WTC11 (cell line): ENCODE measurements around the gene PRKD1. TPM values are rescaled to one million over a fixed set of nuclear protein-coding genes. Genes with fewer than 3 reads are reported as not detected.

Source experiments
- ATAC-seq: fragments of 200-7000 bp; cut with Tn5 transposase; 2 replicates; pipeline ENCODE4 v1.10.0; 2021; ENCODE audit warnings: mild to moderate bottlenecking, moderate library complexity
- CTCF ChIA-PET: fragments of 300-600 bp; sonication (Branson Sonifier 250); formaldehyde crosslinking; loops from one replicate; lab custom pipeline; 2021; ENCODE audit warnings: antibody characterized with exemption; lab: Charles Lee
- POLR2A ChIA-PET: fragments of 350-600 bp; sonication (Branson Sonifier 250); formaldehyde crosslinking; loops from one replicate; lab custom pipeline; 2021; ENCODE audit warnings: antibody characterized with exemption; lab: Charles Lee
- DNase-seq: peaks from one replicate; pipeline ENCODE4 v3.0.0; 2021; ENCODE audit warnings: low spot score
- H3K27ac Mint-ChIP-seq: 2 replicates; pipeline ENCODE4 v1.8.0; 2021; ENCODE audit warnings: mixed read lengths
- H3K27me3 Mint-ChIP-seq: 2 replicates; pipeline ENCODE4 v1.8.0; 2021; ENCODE audit warnings: low read depth, mild to moderate bottlenecking, moderate library complexity, mixed read lengths
- H3K36me3 Mint-ChIP-seq: 2 replicates; pipeline ENCODE4 v1.8.0; 2021; ENCODE audit warnings: mixed read lengths
- H3K4me1 Mint-ChIP-seq: 2 replicates; pipeline ENCODE4 v1.8.0; 2022; ENCODE audit warnings: mixed read lengths
- H3K4me3 Mint-ChIP-seq: 2 replicates; pipeline ENCODE4 v1.8.0; 2021; ENCODE audit warnings: mild to moderate bottlenecking, moderate library complexity, mixed read lengths
- H3K9me3 Mint-ChIP-seq: 2 replicates; pipeline ENCODE4 v1.8.0; 2021; ENCODE audit warnings: mixed read lengths
- ATF6 ChIP-seq: sonication (generic); formaldehyde crosslinking; IDR thresholded peaks from 2 replicates; pipeline ENCODE4 v1.8.1; 2023; ENCODE audit warnings: mild to moderate bottlenecking, missing genetic modification reagents
- E2F4 ChIP-seq: sonication (generic); formaldehyde crosslinking; IDR thresholded peaks from 2 replicates; pipeline ENCODE4 v1.8.1; 2022; ENCODE audit warnings: low read depth, mild to moderate bottlenecking, moderate library complexity, missing genetic modification reagents, borderline replicate concordance
- FOXJ3 ChIP-seq: sonication (generic); formaldehyde crosslinking; IDR thresholded peaks from 2 replicates; pipeline ENCODE4 v1.9.0; 2021; ENCODE audit warnings: missing genetic modification reagents, mild to moderate bottlenecking, borderline replicate concordance
- FOXP1 ChIP-seq: sonication (generic); formaldehyde crosslinking; IDR thresholded peaks from 2 replicates; pipeline ENCODE4 v1.8.0; 2022; ENCODE audit warnings: missing genetic modification reagents, mild to moderate bottlenecking, moderate library complexity, borderline replicate concordance
- GTF2I ChIP-seq: fragments of 250-450 bp; sonication (Bioruptor Pico); conservative IDR thresholded peaks from 2 replicates; pipeline ENCODE4 v1.4.0; 2021; ENCODE audit warnings: mild to moderate bottlenecking
- HMGXB4 ChIP-seq: sonication (generic); formaldehyde crosslinking; IDR thresholded peaks from 2 replicates; pipeline ENCODE4 v1.8.1; 2023; ENCODE audit warnings: mild to moderate bottlenecking, moderate library complexity, missing genetic modification reagents
- NFATC4 ChIP-seq: fragments of 250-450 bp; sonication (Bioruptor Pico); IDR thresholded peaks from 2 replicates; pipeline ENCODE4 v1.9.0; 2021; ENCODE audit warnings: mild to moderate bottlenecking
- NFYB ChIP-seq: sonication (generic); formaldehyde crosslinking; conservative IDR thresholded peaks from 2 replicates; pipeline ENCODE4 v1.8.0; 2022; ENCODE audit warnings: low read depth, missing genetic modification reagents
- NR1H2 ChIP-seq: sonication (generic); formaldehyde crosslinking; IDR thresholded peaks from 2 replicates; pipeline ENCODE4 v1.9.0; 2021; ENCODE audit warnings: mild to moderate bottlenecking, moderate library complexity, missing genetic modification reagents
- PRDM15 ChIP-seq: sonication (generic); formaldehyde crosslinking; IDR thresholded peaks from 2 replicates; pipeline ENCODE4 v1.8.0; 2022; ENCODE audit warnings: missing genetic modification reagents
- SMAD3 ChIP-seq: sonication (generic); formaldehyde crosslinking; IDR thresholded peaks from 2 replicates; pipeline ENCODE4 v1.8.0; 2022; ENCODE audit warnings: missing genetic modification reagents, mild to moderate bottlenecking, borderline replicate concordance
- TEAD1 ChIP-seq: sonication (generic); formaldehyde crosslinking; IDR thresholded peaks from 2 replicates; pipeline ENCODE4 v1.8.0; 2022; ENCODE audit warnings: mild to moderate bottlenecking, missing genetic modification reagents
- USF2 ChIP-seq: sonication (generic); formaldehyde crosslinking; IDR thresholded peaks from 2 replicates; pipeline ENCODE4 v1.8.1; 2023; ENCODE audit warnings: mild to moderate bottlenecking, missing genetic modification reagents, moderate library complexity
- ZBTB43 ChIP-seq: sonication (generic); formaldehyde crosslinking; IDR thresholded peaks from 2 replicates; pipeline ENCODE4 v1.8.1; 2023; ENCODE audit warnings: mild to moderate bottlenecking, missing genetic modification reagents
- ZMAT4 ChIP-seq: fragments of 250-450 bp; sonication (Bioruptor Pico); IDR thresholded peaks from 2 replicates; pipeline ENCODE4 v1.9.0; 2021; ENCODE audit warnings: mild to moderate bottlenecking
- ZNF121 ChIP-seq: sonication (generic); formaldehyde crosslinking; IDR thresholded peaks from 2 replicates; pipeline ENCODE4 v1.8.0; 2023; ENCODE audit warnings: missing genetic modification reagents
- ZNF219 ChIP-seq: sonication (generic); formaldehyde crosslinking; IDR thresholded peaks from 2 replicates; pipeline ENCODE4 v1.8.0; 2023; ENCODE audit warnings: missing genetic modification reagents, mild to moderate bottlenecking, borderline replicate concordance
- ZNF263 ChIP-seq: sonication (generic); formaldehyde crosslinking; IDR thresholded peaks from 2 replicates; pipeline ENCODE4 v1.8.1; 2022; ENCODE audit warnings: low read depth, mild to moderate bottlenecking, moderate library complexity, missing genetic modification reagents
- ZNF396 ChIP-seq: fragments of 250-450 bp; sonication (Bioruptor Pico); IDR thresholded peaks from 2 replicates; pipeline ENCODE4 v1.8.0; 2021; ENCODE audit warnings: mild to moderate bottlenecking, moderate library complexity, borderline replicate concordance
- ZSCAN18 ChIP-seq: fragments of 250-450 bp; sonication (Bioruptor Pico); IDR thresholded peaks from 2 replicates; pipeline ENCODE4 v2.1.2; 2022; ENCODE audit warnings: mild to moderate bottlenecking, moderate library complexity
- total RNA-seq: library from RNA; stranded (reverse); gene quantifications from 3 replicates; pipeline ENCODE4 v1.2.3, GENCODE V29; 2021

PRKD1 gene
- total RNA-seq, 1 experiment from 2014 or later, result 7.6 TPM

- Mint-ChIP-seq H3K4me1 (peaks cover 3% of the 10 kb centered on the region; the same call in 1 of the 2 replicates), H3K27me3 (no peaks in the 10 kb centered on the region), H3K36me3 (no peaks in the 10 kb centered on the region), H3K9me3 (no peaks in the 10 kb centered on the region), H3K4me3 (no peak overlapping the region), H3K27ac (no peak overlapping the region)
- ChIA-PET CTCF (no interaction called here), POLR2A (no interaction called here)
- ATAC-seq (no peak), DNase-seq (no peak)
- no peak for TF ChIP-seq ZBTB43
- TF ChIP-seq TEAD1, result no peak
- no peak for TF ChIP-seq SMAD3 (CRISPR knock-in tag)
- TF ChIP-seq ZNF396, result no peak
- TF ChIP-seq FOXJ3 (CRISPR knock-in tag), result no peak
- no peak for TF ChIP-seq ZNF219
- TF ChIP-seq E2F4 (CRISPR knock-in tag), result no peak
- no peak for TF ChIP-seq NFYB
- TF ChIP-seq HMGXB4 (CRISPR knock-in tag), result no peak
- no peak for TF ChIP-seq FOXP1
- no peak for TF ChIP-seq ZSCAN18 (CRISPR knock-in tag)
- no peak for TF ChIP-seq NR1H2 (CRISPR knock-in tag)
- no peak for TF ChIP-seq GTF2I (CRISPR knock-in tag)
- no peak for TF ChIP-seq ZMAT4 (CRISPR knock-in tag)
- no peak for TF ChIP-seq PRDM15 (CRISPR knock-in tag)
- no peak for TF ChIP-seq ZNF263
- TF ChIP-seq ZNF121 (CRISPR knock-in tag), result no peak
- TF ChIP-seq ATF6 (CRISPR knock-in tag), result no peak
- TF ChIP-seq USF2 (CRISPR knock-in tag), result no peak
- no peak for TF ChIP-seq NFATC4 (CRISPR knock-in tag)
Measured at GRCh38 chr14:29627137-29627536, 300.5 kb downstream of the PRKD1 start.
